ENCODE data around the gene FSTL4.

FSTL4 gene

GRCh38 chr5:133278317-133278716 is 334.0 kb downstream of the FSTL4 start:
- no peak for DNase-seq

GRCh38 chr5:133277744-133278143 is 334.6 kb downstream of the FSTL4 start:
- peak; percentile 17 for DNase-seq

GRCh38 chr5:133276171-133276570 is 336.2 kb downstream of the FSTL4 start:
- no peak for DNase-seq

GRCh38 chr5:133275631-133276030 is 336.7 kb downstream of the FSTL4 start:
- no peak for DNase-seq

- DNase-seq: no peak
Measured at GRCh38 chr5:133274597-133274935, 337.8 kb downstream of the FSTL4 start.

- DNase-seq: no peak
Measured at GRCh38 chr5:133273661-133274596, 338.4 kb downstream of the FSTL4 start.

- no peak for DNase-seq
Measured at GRCh38 chr5:133272345-133272744, 340.0 kb downstream of the FSTL4 start.

GRCh38 chr5:133271606-133272005 is 340.7 kb downstream of the FSTL4 start:
- DNase-seq: no peak

- no peak for DNase-seq
Measured at GRCh38 chr5:133269691-133270090, 342.6 kb downstream of the FSTL4 start.

GRCh38 chr5:133267601-133268000 is 344.7 kb downstream of the FSTL4 start:
- no peak for DNase-seq

- DNase-seq: no peak
Measured at GRCh38 chr5:133266966-133267365, 345.4 kb downstream of the FSTL4 start.

GRCh38 chr5:133266527-133266878 is 345.8 kb downstream of the FSTL4 start:
- no peak for DNase-seq

- no peak for DNase-seq
Measured at GRCh38 chr5:133265720-133266526, 346.4 kb downstream of the FSTL4 start.

- DNase-seq: no peak
Measured at GRCh38 chr5:133265257-133265656, 347.1 kb downstream of the FSTL4 start.

GRCh38 chr5:133262690-133263089 is 349.7 kb downstream of the FSTL4 start:
- no peak for DNase-seq

- DNase-seq: no peak
Measured at GRCh38 chr5:133261993-133262392, 350.3 kb downstream of the FSTL4 start.

GRCh38 chr5:133260715-133261114 is 351.6 kb downstream of the FSTL4 start:
- peak; percentile 32 for DNase-seq

GRCh38 chr5:133259199-133259997 is 352.9 kb downstream of the FSTL4 start:
- DNase-seq: no peak

GRCh38 chr5:133257977-133258376 is 354.4 kb downstream of the FSTL4 start:
- no peak for DNase-seq

- no peak for DNase-seq
Measured at GRCh38 chr5:133256276-133256675, 356.1 kb downstream of the FSTL4 start.

GRCh38 chr5:133254803-133255202 is 357.5 kb downstream of the FSTL4 start:
- DNase-seq: no peak

GRCh38 chr5:133253671-133254070 is 358.7 kb downstream of the FSTL4 start:
- no peak for DNase-seq

GRCh38 chr5:133253070-133253469 is 359.3 kb downstream of the FSTL4 start:
- no peak for DNase-seq
